Lung microvascular endothelial cell (primary cell): ENCODE results near the gene RAB14. TPM values are rescaled to one million over a fixed set of nuclear protein-coding genes. Genes with fewer than 3 reads are reported as not detected.
A peak's percentile ranks its signal among the peaks of the same experiment; 100 is the strongest.

Source experiments
- DNase-seq, 2 donors: peaks; one replicate each; pipeline versions ENCODE4 v3.0.0 to v3.0.0-alpha.2; 2010; ENCODE audit warnings: low read depth in 2 of 2
- total RNA-seq: library from RNA; depleted of rRNA; stranded (reverse); fragments of >200 nt; gene quantifications from 2 replicates; pipeline ENCODE4 v1.2.1, GENCODE V29; 2014

RAB14 gene
- total RNA-seq, 1 donor from 2014 or later, result 24.4 TPM

DNA sequence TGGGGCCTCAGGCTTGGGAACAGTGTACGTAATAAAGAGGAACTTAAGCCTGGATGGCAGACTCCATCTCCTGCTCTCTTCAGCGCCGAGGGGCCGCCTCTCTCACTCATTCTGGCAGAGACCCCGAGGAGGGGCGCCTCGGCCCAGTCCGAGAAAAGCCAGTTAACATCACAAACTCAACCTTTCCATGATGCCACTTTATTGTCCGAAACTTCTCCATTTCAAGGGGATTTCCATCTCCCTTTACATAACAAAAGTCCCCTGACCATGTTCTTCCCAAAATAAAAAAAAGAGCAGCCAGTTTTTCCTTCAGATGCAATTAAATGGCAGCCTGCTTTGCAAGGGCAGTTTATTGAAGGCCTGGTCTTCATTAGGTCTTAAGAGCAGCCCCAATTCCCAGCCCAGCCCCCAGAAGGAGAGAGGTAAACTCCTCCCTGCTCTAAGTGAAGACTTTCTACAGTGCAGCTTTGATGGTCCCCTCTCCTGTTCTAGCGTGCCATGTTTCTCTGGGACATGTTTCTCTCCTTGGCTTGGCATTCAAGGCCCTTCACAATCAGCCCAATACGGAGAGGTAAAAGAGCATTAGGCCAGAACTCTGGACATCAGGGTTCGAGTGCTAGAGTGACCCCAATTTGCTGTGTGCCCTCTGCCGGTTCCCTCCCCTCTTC, 19.5 kb upstream of the RAB14 start:
- peak in 1 of 2 donors; percentile 23 for DNase-seq

DNA sequence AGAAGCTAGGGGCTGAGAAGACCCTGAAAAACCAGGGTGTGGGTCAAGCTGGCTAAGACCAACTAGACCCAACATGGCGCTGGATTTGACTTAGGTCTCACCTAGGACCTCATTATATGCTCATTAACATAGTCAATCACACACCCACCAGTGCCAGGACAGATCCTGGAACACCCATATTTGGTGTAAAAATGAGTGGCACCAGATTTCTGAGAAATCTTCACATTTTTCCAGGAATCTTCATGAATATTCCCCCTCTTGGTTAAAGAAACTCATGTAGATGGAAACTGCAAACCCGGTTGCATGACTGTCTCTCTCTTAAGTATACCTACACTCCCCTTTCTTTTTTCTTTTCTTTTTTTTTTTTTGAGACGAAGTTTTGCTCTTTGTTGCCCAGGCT, 17.9 kb upstream of the RAB14 start:
- no peak for DNase-seq

GRCh38 chr9:121218357-121219027, 16.8 kb upstream of the RAB14 start:
- no peak for DNase-seq

- DNase-seq, result peak in 1 of 2 donors; percentile 39
Measured at GRCh38 chr9:121217609-121218292, 16.1 kb upstream of the RAB14 start.

- DNase-seq, result peak in 1 of 2 donors; percentile 27
Measured at GRCh38 chr9:121216271-121216805, 14.7 kb upstream of the RAB14 start.

DNA sequence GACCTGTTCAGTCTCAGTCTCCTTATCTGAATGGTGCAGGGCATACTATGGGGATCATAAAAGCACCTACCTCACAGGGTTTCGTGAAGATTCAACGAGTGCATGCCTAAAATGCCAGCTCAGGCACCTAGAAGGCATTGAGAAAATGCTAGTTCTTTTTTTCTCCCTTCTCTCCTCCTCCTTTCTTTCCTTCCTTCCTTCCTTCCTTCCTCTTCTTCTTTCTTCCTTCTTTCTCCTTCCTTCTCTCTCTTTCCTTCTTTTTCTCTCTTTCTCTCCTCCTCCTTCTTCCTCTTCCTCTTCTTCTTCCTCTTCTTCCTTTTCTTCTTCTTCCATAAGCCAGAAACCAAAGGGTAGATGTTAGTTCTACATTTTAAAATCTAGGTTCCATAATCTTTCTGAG, 12.3 kb upstream of the RAB14 start:
- no peak for DNase-seq

- DNase-seq, result peak; percentile 87 to 91
Measured at GRCh38 chr9:121213136-121213806, 11.6 kb upstream of the RAB14 start.

GRCh38 chr9:121210536-121210935, 8.9 kb upstream of the RAB14 start:
- no peak for DNase-seq

- DNase-seq, result peak in 1 of 2 donors; percentile 21
Measured at GRCh38 chr9:121207371-121207940, 5.8 kb upstream of the RAB14 start.

GRCh38 chr9:121206516-121207370, 5.1 kb upstream of the RAB14 start:
- no peak for DNase-seq

DNA sequence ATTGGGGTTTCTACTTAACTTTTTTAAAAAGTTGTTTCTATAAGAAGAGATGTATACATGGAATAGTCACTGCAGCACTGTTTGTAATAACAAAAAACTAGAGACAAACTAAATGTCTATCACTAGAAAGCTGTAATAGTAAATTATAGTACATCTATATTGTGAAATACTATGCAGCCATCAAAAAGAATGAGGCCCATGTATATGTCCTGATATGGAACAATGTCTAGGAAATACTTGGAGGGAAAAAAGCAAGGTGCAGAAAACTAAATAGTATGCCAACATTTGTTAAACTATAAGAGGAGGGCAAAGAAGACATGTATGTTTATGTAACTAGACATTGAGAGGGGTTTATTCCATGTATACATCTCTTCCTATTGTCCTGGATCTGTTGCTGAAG, 2.9 kb upstream of the RAB14 start:
- DNase-seq, result no peak

DNA sequence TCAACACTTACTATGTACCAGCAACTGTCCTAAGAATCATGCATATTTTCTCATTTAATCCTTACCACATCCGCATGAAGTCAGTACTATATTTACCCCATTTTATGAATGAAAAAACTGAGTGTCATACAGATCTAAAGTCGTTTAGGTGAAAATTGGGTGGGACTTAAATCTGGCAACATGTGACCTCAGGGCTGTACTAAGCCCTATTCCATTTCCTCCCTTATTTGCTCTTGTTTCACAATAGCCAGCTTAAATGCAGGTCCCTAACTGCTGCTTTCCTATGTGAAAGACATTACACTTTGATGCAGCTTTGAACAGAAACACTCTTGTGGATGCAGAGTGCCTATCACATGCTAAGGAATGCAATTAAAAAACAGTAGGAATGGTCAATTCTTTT, 2.5 kb upstream of the RAB14 start:
- no peak for DNase-seq

DNA sequence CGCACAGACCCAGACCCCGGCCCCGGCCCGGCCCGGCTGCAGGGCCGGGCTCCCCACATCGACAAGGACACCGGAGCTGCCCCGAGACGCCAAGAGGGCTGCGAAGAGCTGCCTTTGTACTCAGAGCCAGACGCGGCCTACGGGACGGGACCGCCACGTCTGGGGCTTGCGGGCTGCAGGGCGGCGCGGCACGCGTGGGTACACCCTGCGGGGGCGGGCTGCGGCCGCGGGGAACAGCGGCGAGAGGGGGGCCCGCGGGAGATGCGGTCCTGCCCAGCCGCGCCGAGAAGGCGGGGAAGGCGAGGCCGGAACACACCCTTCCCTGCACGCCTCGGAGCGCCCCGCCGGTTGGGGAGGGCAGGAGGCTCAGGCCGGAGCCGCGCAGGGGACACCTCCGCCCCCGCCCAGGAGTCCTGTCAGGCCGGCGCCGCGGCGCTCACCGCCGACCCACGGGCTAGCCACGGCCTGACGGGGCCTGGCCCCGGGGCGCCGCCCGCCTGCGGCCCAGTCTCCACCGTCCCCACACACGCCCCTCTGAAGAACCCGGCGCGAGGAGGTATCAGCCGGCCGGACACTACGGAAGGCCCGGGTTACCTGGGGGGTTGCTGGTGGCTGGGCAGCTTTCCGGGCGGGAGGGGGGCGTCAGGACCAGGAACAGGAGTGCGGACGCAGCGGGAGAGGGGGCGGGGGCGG, 478 bp downstream of the RAB14 start:
- peak in 1 of 2 donors; percentile 24 for DNase-seq

GRCh38 chr9:121200356-121200755, 1.3 kb downstream of the RAB14 start:
- no peak for DNase-seq

GRCh38 chr9:121199921-121200320, 1.7 kb downstream of the RAB14 start:
- peak in 1 of 2 donors; percentile 14 for DNase-seq

GRCh38 chr9:121198512-121199042, 3.1 kb downstream of the RAB14 start:
- no peak for DNase-seq

- DNase-seq, result no peak
Measured at GRCh38 chr9:121197132-121197531, 4.5 kb downstream of the RAB14 start.

DNA sequence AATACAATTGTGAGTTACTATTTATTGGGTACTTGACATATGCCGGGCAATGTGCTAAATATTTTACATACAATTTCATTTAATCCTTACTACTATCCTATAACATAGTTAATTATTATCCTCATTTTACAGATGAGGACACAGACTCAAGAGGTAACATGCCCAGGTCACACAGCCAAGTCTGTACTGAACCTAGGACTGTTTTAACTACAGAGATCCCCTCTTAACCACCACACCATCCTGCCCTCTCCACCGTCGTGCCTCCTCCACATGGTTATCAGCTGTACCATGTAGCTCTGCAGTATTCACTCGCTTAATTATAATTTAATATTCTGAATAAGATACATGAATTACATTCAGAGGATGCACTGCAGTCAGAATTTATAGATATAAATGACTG, 5.3 kb downstream of the RAB14 start:
- no peak for DNase-seq

GRCh38 chr9:121194730-121195129, 6.9 kb downstream of the RAB14 start:
- no peak for DNase-seq
